Measurements from ENCODE around the gene ANTXR1.

Gene ANTXR1

GRCh38 chr2:69291004-69291650 lies 278.1 kb downstream of the ANTXR1 start:
- DNase-seq, result no peak

GRCh38 chr2:69291721-69292120 lies 278.7 kb downstream of the ANTXR1 start:
- DNase-seq, result no peak

DNA sequence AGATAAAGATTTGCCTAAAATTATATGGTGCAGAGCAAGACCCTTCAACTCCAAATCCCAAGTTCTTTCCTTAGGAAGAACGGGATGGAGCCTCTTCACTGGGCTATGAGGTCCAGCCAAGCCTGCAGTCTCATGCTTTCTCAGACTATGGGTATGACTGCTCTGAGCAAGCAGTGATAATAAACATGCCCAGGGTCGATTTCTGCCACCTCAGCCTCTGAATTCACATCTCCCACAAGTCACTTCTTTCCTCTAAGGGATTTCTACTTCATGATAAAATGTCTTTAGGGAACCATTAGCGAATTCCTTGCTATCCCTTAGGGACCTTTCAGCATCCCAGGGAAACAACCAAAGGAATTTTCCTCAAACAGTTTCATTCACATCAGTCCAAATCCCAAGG lies 279.3 kb downstream of the ANTXR1 start:
- DNase-seq, result no peak

DNA sequence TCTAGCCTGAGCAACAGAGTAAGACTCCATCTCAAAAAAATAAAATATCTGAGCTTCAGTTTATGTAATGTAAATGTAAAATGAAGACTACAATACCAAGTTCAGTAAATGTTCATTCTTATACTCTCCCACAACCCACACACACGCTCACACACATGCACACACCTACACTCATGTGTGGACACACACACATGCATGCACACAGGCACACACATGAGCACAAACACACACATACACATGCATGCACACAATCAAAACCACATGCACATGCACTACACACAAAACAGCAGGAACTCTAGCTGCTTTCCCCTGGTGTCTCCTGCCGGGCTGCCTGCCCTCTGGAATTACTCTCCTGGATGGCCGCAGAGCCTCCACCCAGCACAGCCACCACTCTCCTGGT lies 283.4 kb downstream of the ANTXR1 start:
- no peak for DNase-seq

DNA sequence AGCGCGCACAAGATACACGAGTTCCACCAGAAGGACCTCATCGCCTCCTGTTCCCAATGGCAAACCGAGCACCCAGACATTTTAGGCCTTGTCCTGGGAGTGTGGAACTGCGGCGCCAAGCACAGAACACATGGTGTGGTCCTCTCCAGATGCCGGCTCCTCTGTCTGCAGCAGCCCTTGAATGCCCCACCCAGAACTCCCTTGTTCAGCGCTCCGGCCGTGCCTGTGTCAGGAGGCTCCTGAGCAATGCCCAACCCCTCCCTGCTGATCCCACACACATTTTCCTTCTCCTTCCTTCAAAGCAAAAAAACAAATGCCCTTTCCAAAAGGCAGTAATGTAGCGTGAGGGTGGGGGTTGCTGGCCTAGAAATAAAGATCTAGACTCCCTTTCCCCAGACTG lies 284.2 kb downstream of the ANTXR1 start:
- no peak for DNase-seq

GRCh38 chr2:69298261-69298660 lies 285.3 kb downstream of the ANTXR1 start:
- DNase-seq, result no peak

DNA sequence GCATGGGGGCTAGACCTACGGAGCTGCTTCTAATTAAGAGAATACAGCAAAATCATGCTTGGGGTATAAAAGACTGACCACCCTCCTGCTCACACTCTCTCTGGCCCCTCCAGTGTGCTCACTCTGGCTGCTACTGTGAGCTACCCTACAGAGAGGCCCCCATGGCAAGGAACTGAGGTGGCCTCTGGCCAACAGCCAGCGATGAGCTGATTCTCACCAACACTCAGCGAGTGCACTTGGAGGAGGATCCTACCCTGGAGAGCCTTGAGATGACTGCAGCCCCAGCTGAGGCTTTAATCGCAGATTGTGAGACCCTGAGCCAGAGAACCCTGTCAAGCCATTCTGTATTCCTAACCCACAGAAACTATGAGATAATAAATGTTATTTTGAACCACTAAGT lies 285.9 kb downstream of the ANTXR1 start:
- DNase-seq, result no peak
